GM21528 (cell line): ENCODE data around the gene CACNA1E.

Experiments used
- ATAC-seq: cut with Tn5 transposase; IDR thresholded peaks from one replicate; pipeline ENCODE4 v1.9.1; 2021; ENCODE audit warnings: mild to moderate bottlenecking, moderate library complexity; ENCODE audit not compliant: unreplicated experiment, low FRiP score

Gene CACNA1E

DNA sequence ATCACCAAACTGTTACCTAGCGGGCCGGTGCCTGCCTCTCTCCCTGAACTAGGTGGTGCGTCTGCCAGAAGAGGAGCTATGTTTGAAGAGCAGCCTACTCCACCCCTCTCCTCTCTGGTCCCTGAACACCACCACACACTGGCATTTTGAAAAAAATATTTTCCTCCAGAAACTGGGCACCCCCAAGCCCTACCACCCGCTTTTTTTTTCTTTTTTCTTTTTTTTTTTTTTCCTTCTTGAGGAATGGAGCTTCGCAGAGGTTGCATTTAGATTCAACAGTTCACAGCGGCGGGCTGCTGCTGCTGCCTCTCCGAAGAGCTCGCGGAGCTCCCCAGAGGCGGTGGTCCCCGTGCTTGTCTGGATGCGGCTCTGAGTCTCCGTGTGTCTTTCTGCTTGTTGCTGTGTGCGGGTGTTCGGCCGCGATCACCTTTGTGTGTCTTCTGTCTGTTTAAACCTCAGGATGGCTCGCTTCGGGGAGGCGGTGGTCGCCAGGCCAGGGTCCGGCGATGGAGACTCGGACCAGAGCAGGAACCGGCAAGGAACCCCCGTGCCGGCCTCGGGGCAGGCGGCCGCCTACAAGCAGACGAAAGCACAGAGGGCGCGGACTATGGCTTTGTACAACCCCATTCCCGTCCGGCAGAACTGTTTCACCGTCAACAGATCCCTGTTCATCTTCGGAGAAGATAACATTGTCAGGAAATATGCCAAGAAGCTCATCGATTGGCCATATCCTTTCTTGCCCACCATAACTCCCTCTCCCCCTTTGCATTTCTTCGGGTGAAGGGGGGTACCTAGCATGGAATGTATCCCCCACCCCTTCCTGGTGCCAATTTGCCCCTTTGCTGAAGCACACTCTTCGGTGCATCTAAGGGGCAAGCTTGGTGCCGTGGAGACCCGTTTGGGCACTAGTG is at the start of gene CACNA1E:
Gene CACNA1E (plus strand): TSS at position 233 of the 911 bp plus-strand sequence. CDS start 228 bp downstream, at position 461.
- ATAC-seq: no peak

DNA sequence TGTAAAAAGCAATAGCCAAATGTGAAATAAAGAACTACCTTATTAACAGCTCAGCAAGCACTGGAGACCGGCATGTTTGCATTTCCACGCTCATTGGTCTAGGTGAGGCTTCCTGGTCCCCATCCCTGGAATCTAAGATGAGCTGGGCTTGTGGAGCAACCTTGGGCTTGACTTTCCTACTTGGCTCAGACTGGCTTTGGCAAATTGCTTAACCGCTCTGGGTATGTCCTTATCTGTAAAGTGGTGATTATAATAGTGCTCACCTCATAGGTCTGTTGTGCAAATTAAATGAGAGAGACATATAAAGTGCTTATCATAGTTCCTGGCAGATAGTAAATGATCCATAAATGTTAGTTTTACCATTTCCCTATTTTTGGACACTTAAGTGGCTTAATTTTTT is 49.4 kb upstream of the CACNA1E start:
- no peak for ATAC-seq

GRCh38 chr1:181438013-181438412 is 45.3 kb upstream of the CACNA1E start:
- no peak for ATAC-seq

DNA sequence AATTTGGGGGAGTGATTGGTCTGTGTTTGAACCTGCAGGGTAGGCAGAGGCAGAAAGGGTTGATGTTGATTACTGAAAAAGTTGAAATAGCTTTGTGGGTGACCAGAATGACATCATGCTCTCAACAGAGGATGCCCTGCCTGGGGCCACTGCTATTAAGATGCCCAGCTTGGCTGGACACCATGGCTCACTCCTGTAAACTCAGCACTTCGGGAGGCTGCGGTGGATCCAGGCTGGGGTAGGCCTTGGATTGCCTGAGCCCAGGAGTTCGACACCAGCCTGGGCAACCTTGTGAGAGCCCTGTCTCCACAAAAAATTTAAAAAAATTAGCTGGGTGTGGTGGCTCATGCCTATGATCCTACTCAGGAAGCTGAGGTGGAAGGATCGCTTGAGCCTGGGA is 42.8 kb upstream of the CACNA1E start:
- no peak for ATAC-seq

DNA sequence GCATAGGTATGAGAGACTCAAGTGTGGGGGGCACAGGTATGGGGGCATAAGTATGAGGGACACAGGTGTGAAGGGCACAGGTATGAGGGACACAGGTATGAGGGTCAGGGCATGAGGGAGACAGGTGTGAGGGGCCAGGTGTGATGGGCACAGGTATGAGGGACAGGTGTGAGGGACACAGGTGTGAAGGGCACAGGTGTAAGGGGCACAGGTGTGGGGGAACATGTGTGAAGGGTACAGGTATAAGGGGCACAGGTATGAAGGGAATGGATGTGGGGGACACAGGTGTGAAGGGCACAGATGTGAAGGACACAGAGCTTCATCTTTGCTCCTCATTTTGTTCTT is 41.2 kb upstream of the CACNA1E start:
- no peak for ATAC-seq

GRCh38 chr1:181443231-181443853 is 40.0 kb upstream of the CACNA1E start:
- no peak for ATAC-seq

- ATAC-seq: no peak
These were observed 37.9 kb upstream of the CACNA1E start for GRCh38 chr1:181445436-181445835.

GRCh38 chr1:181448461-181448860 is 34.9 kb upstream of the CACNA1E start:
- ATAC-seq: no peak

DNA sequence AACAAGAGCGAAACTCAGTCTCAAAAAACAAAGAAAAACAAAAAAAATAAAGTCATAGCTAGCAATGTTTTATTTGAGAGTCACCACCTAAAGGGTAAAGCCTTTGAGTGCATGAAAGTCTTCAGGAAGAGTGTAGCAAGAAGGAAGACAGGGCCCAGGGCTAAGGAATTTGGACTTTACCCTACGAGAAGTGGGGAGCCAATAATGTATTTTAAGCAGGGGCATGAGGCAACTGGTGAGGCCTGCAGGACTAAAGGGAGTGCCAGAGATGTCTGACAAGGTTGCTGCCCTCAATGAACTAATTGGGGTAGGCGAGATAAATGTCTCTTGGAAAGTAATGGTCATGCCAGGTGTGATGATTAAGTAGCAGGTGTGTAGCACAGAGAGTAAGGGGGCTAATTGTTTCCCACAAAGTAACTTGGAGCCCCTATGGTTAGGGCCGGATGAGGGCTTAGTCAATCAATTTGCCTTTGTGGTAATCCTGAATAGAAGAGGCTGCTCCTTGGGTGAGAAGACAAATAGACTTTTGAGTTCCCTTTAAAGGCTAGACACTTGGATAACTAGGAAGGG is 31.6 kb upstream of the CACNA1E start:
- ATAC-seq: no peak

GRCh38 chr1:181452746-181453145 is 30.6 kb upstream of the CACNA1E start:
- no peak for ATAC-seq

DNA sequence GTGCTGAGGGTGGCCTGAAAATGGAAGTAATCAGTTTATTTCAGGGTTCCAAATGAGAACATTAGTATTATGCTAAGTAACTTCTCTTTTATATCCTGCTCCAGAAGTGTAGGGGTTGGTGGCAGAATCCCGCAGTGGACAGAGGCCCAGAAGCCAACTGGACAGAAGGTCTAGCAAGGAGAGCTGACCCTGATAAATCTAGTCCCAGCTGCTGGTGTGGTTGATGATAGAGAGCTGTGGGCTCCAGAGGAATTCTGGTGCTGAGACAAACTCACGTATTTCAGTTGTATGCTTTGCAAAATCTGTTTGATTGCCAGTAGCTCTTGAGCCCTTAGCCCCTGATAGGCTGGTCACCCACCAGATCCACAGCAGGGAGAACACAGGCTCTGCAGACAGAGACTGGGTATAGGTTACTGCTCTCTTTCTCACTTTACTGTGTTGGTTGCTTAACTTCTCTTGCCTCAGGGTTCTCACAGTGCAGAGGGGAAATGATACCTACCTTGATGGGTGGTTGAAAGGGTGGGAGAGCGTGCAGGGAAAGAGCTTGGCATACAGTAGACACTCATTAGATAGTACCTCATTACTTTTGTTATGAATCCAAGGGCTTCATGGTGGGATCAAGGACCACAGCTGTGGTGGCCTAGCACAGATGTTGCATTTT is 29.6 kb upstream of the CACNA1E start:
- no peak for ATAC-seq

DNA sequence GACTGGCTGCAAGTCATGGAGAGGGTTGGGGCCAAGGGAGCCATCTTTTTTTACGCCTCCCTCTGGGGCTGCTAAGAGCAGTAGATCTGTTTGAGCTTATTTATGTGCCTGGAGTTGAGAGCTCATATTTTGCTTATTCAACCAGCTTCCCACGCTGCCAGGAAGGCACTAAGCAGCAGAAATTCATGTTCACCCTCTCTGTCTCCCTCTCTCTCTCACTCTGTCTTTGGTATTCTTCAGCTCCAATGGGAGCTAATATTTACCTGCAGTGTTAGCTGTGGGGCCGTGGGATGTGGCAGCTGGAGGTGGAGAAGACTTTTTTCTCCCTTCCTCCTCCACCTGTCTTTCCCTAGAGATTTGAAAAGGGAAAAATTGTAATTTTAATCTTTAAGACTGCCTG is 26.8 kb upstream of the CACNA1E start:
- ATAC-seq: no peak

GRCh38 chr1:181458419-181458818 is 24.9 kb upstream of the CACNA1E start:
- no peak for ATAC-seq

DNA sequence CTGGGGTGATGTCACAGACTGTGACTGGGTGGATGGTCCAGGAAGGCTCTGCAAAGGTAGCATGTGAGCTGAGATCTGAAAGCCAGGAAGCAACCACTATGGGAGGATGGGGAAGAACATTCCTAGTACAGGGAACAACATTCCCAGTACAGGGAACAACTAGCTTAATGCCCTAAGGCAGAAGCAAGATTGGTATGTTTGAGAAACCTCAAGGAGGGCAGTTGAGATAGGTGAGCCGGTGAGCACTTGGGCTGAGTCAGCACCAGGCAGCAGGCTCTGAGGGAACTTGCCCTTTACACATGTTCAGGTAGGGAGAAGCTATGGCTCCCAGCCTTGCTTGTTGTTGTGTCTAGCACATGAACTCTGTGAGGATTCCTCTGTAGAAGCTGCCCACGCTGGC is 24.2 kb upstream of the CACNA1E start:
- ATAC-seq: no peak

DNA sequence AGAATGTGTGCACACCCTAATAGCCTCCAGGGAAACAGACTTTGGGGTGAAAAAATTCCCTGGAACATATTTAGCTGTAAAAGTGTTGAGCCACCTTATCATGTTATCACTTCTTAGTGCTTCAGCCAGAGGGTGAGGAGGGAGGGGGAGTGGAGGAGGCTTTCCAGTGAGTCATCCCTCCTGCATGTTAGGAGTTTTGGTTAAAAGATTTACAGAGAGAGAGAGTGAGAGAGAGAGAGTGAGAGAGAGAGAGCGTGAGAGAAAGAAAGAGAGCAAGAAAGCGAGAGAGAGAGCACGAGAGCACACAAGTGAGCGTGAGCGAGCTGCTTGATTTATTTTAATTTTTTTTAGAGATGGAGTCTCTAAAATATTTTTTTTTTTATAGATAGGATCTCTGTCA is 13.5 kb upstream of the CACNA1E start:
- no peak for ATAC-seq

DNA sequence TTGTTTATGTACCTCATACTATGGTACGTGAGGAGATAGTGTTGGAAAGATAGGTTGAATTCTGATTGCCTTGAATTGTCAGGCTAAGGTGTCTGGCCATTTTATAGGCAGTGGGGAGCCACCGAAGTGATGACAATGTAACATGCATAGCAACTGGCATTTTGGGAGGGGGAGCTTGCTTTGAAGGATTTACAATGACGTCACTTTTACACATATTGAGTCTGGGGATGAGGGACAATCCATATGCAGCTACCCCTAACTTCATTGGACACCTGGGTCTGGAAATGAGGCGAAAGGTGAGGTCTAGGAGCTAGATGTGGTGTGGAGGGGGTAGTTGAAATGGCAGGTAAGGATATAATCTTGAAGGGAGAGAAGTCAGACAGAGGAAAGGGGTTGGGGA is 7.7 kb upstream of the CACNA1E start:
- ATAC-seq: no peak

DNA sequence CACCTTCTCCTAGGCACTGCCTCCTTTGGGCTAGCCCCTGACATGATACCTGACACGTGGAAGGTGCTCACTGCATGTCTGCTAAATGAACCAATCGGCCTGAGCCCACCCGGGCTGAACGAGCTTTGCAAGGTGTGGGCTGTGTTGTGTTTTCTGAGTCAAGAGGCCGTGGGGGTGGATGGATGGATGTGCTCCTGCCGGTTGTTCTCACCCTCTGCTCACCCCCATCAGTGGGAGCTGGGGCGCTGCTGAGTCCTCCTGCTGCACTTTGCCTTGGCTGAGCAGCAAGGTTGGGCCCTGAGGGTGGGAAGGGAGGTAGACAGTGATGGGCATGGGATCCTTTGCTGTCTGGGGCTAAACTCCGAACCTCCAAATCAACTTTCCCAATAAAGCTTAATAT is 6.7 kb upstream of the CACNA1E start:
- no peak for ATAC-seq

- ATAC-seq: no peak
These were observed 5.0 kb upstream of the CACNA1E start for GRCh38 chr1:181478306-181478705.

DNA sequence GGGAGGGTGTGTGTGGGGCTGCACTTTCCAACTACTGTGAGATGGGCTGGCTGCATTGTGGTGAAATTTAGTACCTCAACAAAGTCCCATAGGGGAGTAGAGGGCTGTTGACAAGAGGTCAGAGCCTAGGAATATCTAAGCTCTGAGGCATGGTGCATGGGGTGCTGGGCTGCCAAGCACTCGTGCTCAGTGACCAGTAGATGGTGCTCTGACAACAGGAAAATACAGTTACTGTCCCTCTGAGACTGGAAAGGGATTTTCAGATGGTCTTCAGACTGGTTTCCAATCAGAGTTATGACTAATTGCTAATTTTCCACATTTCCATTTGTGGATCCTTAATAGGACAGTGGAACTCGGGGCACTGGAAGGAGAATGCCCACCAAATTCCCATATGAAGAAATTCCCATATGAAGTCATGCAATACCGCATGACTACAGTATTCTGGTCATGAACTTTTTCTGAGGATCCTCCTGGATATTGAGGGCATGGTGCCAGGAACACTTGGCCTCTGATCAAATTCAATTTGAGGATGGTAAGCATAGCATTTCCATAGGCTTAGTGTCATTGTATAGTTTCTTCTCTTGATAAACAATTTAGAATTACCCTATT is 4.1 kb upstream of the CACNA1E start:
- no peak for ATAC-seq

GRCh38 chr1:181482001-181482430 is 1.3 kb upstream of the CACNA1E start:
- no peak for ATAC-seq
